Natural killer cell (primary cell): Measurements from ENCODE around the gene ACADSB. TPM values are rescaled to one million over a fixed set of nuclear protein-coding genes. Genes with fewer than 3 reads are reported as not detected.

Experiments used
- ATAC-seq, 3 donors: fragments of 150-1000 bp in 2 of 3; fragments of 200-7000 bp in 1 of 3; cut with Tn5 transposase; 1 replicate in 1 of 3; 2 replicates in 2 of 3; pipeline ENCODE4 v1.10.0; 2021; ENCODE audit warnings: mild to moderate bottlenecking in 2 of 3, moderate library complexity in 2 of 3
- DNase-seq, 2 donors: peaks; one replicate each; pipeline versions ENCODE4 v3.0.0 to v3.0.0-alpha.2; 2013 to 2021; ENCODE audit warnings: mixed read lengths in 1 of 2
- H3K27ac ChIP-seq: one replicate; pipeline ENCODE4 v1.5.1; 2013; ENCODE audit warnings: mild to moderate bottlenecking, low read length
- H3K27me3 ChIP-seq: one replicate; pipeline ENCODE4 v1.6.1; 2013; ENCODE audit warnings: low read length; ENCODE audit not compliant: control insufficient read depth, insufficient read depth
- H3K36me3 ChIP-seq: one replicate; pipeline ENCODE4 v1.6.1; 2013; ENCODE audit warnings: low read length; ENCODE audit not compliant: control insufficient read depth, insufficient read depth
- H3K4me1 ChIP-seq: one replicate; pipeline ENCODE4 v1.6.1; 2013; ENCODE audit warnings: low read length; ENCODE audit not compliant: control insufficient read depth, insufficient read depth
- H3K4me3 ChIP-seq: one replicate; pipeline ENCODE4 v1.5.1; 2013; ENCODE audit warnings: low read length
- H3K9me3 ChIP-seq: one replicate; pipeline ENCODE4 v1.6.1; 2013; ENCODE audit warnings: low read length; ENCODE audit not compliant: control insufficient read depth, insufficient read depth
- H3K27ac Mint-ChIP-seq, 2 donors: one replicate each; pipeline ENCODE4 v1.8.0; 2022; ENCODE audit warnings: mild to moderate bottlenecking in 2 of 2, mixed read lengths in 2 of 2, moderate library complexity in 1 of 2
- H3K27me3 Mint-ChIP-seq, 2 donors: one replicate each; pipeline ENCODE4 v1.8.0; 2022; ENCODE audit warnings: low read depth in 2 of 2, mixed read lengths in 2 of 2
- H3K36me3 Mint-ChIP-seq: one replicate; pipeline ENCODE4 v1.8.0; 2022; ENCODE audit warnings: mixed read lengths
- H3K4me1 Mint-ChIP-seq, 2 donors: one replicate each; pipeline ENCODE4 v1.8.0; 2022; ENCODE audit warnings: mixed read lengths in 2 of 2
- H3K4me3 Mint-ChIP-seq: one replicate; pipeline ENCODE4 v1.8.0; 2022; ENCODE audit warnings: mild to moderate bottlenecking, moderate library complexity, mixed read lengths
- H3K9me3 Mint-ChIP-seq, 2 donors: one replicate each; pipeline ENCODE4 v1.8.0; 2022; ENCODE audit warnings: mixed read lengths in 2 of 2
- WGBS: methylation state at CpG from one replicate; pipeline ENCODE4 v1.1.7; 2013; ENCODE audit warnings: missing lambda C conversion rate; ENCODE audit not compliant: insufficient coverage; 5-methylcytosine and 5-hydroxymethylcytosine counted together
- intact Hi-C: fragments of 100-400 bp; cut with micrococcal nuclease; formaldehyde crosslinking; loops from one replicate; pipeline ENCODE4 v1.14.2; 2022
- total RNA-seq, 4 donors: library from RNA; stranded (reverse); fragments of 120-200 nt in 1 of 4; gene quantifications; one replicate each; pipeline versions ENCODE4 v1.2.3 to v1.2.4, GENCODE V29; 2013 to 2022
- TF ChIP-seq, protein P1 (sequence below): fragments of 200-600 bp; IDR thresholded peaks from one replicate; pipeline ENCODE4 v1.8.0; 2022; ENCODE audit warnings: antibody characterized with exemption

The ACADSB gene
- total RNA-seq, 3 donors from 2014 or later (not counting 1 experiment from before 2014, with no cell fraction given): 20.8 to 27.3 (median 22.4) TPM

DNA sequence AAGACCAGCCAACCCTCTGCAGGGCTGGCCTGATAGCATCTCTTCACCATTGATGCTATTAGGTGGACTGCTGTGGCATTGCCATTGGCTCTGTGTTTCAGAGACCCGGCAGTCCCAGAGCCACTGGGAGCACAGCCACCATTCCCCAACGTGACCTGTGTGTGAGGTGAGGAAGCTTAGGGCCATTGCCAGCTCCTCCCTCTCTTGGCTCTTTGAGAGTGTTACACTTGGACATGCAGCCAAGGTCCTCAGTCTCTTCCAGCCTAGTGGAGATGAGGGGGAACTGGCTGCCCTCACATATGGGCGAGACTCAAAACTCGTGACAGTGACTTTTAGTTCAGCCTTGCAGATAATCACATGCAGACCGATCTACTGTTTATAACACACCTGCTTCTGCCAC lies 87.6 kb downstream of the ACADSB start:
- Histone ChIP-seq H3K27ac (no peak overlapping the region), H3K9me3 (no peaks in the 10 kb centered on the region), H3K27me3 (no peaks in the 10 kb centered on the region), H3K4me1 (no peaks in the 10 kb centered on the region), H3K4me3 (no peak overlapping the region), H3K36me3 (no peaks in the 10 kb centered on the region)
- intact Hi-C loops: no loop called here
- Mint-ChIP-seq H3K36me3 (no peaks in the 10 kb centered on the region), H3K27ac (no peak overlapping the region), H3K9me3 (no peaks in the 10 kb centered on the region), H3K4me1 (no peaks in the 10 kb centered on the region), H3K4me3 (no peak overlapping the region), H3K27me3 (peaks cover 15 to 28% of the 10 kb centered on the region in 2 donors)
- TF ChIP-seq, protein P1, sequence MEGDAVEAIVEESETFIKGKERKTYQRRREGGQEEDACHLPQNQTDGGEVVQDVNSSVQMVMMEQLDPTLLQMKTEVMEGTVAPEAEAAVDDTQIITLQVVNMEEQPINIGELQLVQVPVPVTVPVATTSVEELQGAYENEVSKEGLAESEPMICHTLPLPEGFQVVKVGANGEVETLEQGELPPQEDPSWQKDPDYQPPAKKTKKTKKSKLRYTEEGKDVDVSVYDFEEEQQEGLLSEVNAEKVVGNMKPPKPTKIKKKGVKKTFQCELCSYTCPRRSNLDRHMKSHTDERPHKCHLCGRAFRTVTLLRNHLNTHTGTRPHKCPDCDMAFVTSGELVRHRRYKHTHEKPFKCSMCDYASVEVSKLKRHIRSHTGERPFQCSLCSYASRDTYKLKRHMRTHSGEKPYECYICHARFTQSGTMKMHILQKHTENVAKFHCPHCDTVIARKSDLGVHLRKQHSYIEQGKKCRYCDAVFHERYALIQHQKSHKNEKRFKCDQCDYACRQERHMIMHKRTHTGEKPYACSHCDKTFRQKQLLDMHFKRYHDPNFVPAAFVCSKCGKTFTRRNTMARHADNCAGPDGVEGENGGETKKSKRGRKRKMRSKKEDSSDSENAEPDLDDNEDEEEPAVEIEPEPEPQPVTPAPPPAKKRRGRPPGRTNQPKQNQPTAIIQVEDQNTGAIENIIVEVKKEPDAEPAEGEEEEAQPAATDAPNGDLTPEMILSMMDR: no peak
- ATAC-seq (peak in 1 of 3 donors; percentile 14), DNase-seq (no peak)
- 88% methylated on average over 3 of the region's 5 CpGs for WGBS

DNA sequence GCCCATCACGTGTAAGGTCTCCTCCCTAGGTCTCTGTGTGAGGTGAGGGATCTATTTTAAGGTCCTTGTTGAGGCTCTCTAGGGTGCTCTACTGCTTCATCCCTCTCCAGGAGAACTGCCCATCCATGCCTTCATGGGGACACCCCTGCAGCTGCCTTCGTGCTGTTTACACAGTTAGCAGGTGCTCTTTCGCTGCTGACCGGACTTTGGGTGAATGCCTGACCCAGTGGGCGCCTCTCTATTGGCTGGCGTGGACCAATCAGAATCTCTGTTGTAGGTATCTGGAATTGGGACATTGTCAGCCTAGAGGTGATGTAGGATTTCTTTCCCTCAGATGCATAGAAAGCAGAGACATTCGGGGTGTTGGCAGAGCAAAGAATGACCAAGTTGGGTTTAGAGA lies 88.2 kb downstream of the ACADSB start:
- no peaks in the 10 kb centered on the region for H3K4me1 Mint-ChIP-seq
- intact Hi-C loops: no loop called here
- H3K4me3 Mint-ChIP-seq: no peak overlapping the region
- Histone ChIP-seq H3K27me3 (no peaks in the 10 kb centered on the region), H3K27ac (no peak overlapping the region), H3K4me1 (no peaks in the 10 kb centered on the region), H3K36me3 (no peaks in the 10 kb centered on the region), H3K9me3 (no peaks in the 10 kb centered on the region), H3K4me3 (no peak overlapping the region)
- no peaks in the 10 kb centered on the region for H3K9me3 Mint-ChIP-seq
- ATAC-seq: no peak
- H3K36me3 Mint-ChIP-seq: no peaks in the 10 kb centered on the region
- H3K27ac Mint-ChIP-seq: no peak overlapping the region
- no peak for DNase-seq
- 85% methylated on average over 7 of the region's 7 CpGs for WGBS
- H3K27me3 Mint-ChIP-seq: peaks cover 15 to 22% of the 10 kb centered on the region in 2 donors
- TF ChIP-seq, protein P1: no peak

DNA sequence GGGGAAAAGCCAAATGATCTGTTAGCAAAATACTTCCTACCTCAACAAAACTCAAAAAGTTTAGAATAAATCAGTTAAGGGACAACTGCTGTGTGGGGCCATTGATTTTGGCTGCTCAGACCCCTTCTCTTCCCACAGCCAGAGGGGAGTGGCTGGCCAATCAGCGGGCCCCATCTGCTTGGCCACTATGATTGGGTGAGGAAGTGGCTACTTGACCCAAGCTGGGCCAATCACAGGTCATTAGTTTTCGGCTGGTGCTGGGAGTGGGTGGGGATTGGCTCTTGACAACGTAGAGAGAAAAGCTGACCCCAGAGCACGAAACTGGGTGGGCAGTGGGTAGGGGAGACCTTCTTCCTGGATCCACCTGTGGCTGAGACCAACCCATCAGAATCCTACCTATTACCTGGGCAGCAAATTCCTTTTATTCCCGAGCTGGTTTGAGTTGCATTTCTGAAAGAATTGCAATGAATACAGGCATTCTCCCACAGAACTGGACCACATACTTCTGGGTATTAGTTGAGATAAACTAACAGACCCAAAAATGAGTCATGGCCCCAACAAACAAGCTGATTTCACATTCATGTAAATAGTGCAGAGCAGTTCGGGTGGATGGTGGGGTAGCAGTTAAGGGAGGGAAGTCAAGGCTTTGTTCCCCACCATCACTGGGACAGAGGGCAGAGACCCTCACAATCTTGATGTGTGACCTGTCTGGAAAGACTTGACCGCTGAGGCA lies 91.4 kb downstream of the ACADSB start:
- H3K27ac ChIP-seq: no peak overlapping the region
- H3K36me3 ChIP-seq: no peaks in the 10 kb centered on the region
- no peak for DNase-seq
- Mint-ChIP-seq H3K36me3 (no peaks in the 10 kb centered on the region), H3K27me3 (peaks cover 6 to 11% of the 10 kb centered on the region in 2 donors), H3K27ac (no peak overlapping the region), H3K9me3 (no peaks in the 10 kb centered on the region), H3K4me3 (no peak overlapping the region), H3K4me1 (no peaks in the 10 kb centered on the region)
- ATAC-seq: no peak
- no peaks in the 10 kb centered on the region for H3K27me3 ChIP-seq
- TF ChIP-seq, protein P1: no peak
- WGBS: 78% methylated on average over 6 of the region's 7 CpGs
- no peaks in the 10 kb centered on the region for H3K9me3 ChIP-seq
- no peak overlapping the region for H3K4me3 ChIP-seq
- intact Hi-C loops: no loop called here
- no peaks in the 10 kb centered on the region for H3K4me1 ChIP-seq

DNA sequence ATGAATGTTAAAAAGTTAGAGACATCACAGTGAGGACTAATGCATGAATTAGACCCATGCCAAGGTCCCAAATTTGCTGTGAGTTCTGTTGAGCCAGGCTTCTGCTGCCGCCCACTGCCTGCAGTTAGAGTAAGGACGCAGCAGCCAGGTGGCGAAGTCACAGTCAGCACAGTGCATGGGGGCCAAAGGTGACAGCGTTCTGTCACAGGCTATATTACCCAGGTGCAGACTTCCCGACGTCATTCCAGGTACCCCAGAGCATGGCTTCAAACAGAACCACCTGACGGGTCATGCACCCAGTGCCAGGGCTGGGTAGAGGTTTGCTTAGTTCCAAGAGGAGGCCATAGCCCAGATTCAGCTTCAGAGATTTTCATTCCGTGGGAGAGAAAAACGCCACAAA lies 93.1 kb downstream of the ACADSB start:
- H3K4me1 Mint-ChIP-seq: no peaks in the 10 kb centered on the region
- H3K4me3 Mint-ChIP-seq: no peak overlapping the region

More for the DNA sequence above, 93.1 kb downstream of the ACADSB start:
- 72% methylated on average over 9 of the region's 9 CpGs for WGBS
- Histone ChIP-seq H3K27ac (no peak overlapping the region), H3K9me3 (no peaks in the 10 kb centered on the region), H3K36me3 (no peaks in the 10 kb centered on the region), H3K4me1 (no peaks in the 10 kb centered on the region), H3K27me3 (no peaks in the 10 kb centered on the region), H3K4me3 (no peak overlapping the region)
- DNase-seq (no peak), ATAC-seq (no peak)
- H3K36me3 Mint-ChIP-seq: no peaks in the 10 kb centered on the region
- H3K9me3 Mint-ChIP-seq: no peaks in the 10 kb centered on the region
- intact Hi-C loops: no loop called here
- H3K27ac Mint-ChIP-seq: no peak overlapping the region
- TF ChIP-seq, protein P1: no peak
- peaks cover 3 to 10% of the 10 kb centered on the region in 2 donors for H3K27me3 Mint-ChIP-seq
